Keratinocyte (primary cell): ENCODE measurements around the gene MYH15.

Experiments
- EZH2 ChIP-seq: IDR thresholded peaks from one replicate; pipeline ENCODE4 v1.6.1; 2012; ENCODE audit warnings: inconsistent platforms, mild to moderate bottlenecking, low read length, moderate library complexity
- TF ChIP-seq, protein P1 (sequence below), 3 experiments: IDR thresholded peaks in 1 of 3; conservative IDR thresholded peaks in 1 of 3; optimal IDR thresholded peaks in 1 of 3; 2 replicates in 2 of 3; 3 replicates in 1 of 3; pipeline versions ENCODE3 to v1.5.1; 2011; ENCODE audit warnings: low read length in 3 of 3, mild to moderate bottlenecking in 3 of 3, moderate library complexity in 2 of 3, control low read depth in 1 of 3, inconsistent platforms in 1 of 3; ENCODE audit not compliant: insufficient read depth in 2 of 3; ENCODE audit errors: extremely low read depth in 1 of 3

DNA sequence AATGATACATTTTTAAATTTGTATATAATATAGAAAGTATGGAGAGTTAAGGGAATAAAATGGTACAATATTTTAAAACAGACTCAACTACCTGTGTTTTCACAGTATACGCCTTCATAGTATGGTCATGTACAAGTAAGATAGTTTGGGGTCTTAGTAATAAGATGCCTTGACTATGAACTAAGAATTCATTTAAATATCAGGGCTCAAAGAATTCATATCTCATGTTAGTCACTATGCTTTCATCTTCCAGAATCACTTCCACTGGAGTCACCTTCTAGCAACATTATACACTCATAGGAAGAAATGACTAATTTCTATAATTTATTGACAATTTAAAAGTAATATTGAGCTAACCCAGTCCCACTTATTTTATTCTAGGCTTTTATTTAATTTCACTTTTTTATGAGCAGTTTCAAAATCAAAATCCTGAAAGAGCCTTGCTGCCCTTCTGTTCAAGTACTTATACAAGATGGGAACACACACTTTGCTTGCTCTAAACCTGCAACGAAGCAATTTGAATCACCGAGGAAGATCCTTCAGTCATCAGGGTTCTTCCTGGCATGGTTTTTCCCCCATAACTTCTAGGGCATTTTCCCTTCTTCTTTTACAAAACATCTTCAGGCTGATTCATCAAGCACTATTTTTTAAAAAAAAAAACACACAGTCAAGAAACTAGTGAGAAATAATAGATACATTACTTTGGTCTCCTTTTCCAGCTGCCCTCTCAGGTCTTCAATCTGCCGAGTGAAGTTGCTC lies 94.1 kb downstream of the MYH15 start:
- TF ChIP-seq, protein P1, sequence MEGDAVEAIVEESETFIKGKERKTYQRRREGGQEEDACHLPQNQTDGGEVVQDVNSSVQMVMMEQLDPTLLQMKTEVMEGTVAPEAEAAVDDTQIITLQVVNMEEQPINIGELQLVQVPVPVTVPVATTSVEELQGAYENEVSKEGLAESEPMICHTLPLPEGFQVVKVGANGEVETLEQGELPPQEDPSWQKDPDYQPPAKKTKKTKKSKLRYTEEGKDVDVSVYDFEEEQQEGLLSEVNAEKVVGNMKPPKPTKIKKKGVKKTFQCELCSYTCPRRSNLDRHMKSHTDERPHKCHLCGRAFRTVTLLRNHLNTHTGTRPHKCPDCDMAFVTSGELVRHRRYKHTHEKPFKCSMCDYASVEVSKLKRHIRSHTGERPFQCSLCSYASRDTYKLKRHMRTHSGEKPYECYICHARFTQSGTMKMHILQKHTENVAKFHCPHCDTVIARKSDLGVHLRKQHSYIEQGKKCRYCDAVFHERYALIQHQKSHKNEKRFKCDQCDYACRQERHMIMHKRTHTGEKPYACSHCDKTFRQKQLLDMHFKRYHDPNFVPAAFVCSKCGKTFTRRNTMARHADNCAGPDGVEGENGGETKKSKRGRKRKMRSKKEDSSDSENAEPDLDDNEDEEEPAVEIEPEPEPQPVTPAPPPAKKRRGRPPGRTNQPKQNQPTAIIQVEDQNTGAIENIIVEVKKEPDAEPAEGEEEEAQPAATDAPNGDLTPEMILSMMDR (optimal IDR thresholded peaks at IDR 0.05 in 1 of 3, IDR thresholded peaks at IDR 0.05 in 1 of 3, conservative IDR thresholded peaks at IDR 0.05 in 1 of 3; ENCODE audit: extremely low read depth in 1 of 3, insufficient read depth in 2 of 3, low read length in 3 of 3): no peak
- TF ChIP-seq EZH2: no peak
